ENCODE data around the gene GK.

GK gene

GRCh38 chrX:30652527-30653414 lies 452 bp upstream of the GK start (continued):
- TF ChIP-seq ZNF580 (tag by site-specific recombination; IDR thresholded peaks at IDR 0.05) (0 out of 2 replicates have a peak, but pooled peaks have one; percentile 24), ZNF654 (tag by site-specific recombination; IDR thresholded peaks at IDR 0.05; ENCODE audit: low read depth) (no peak), ZNF114 (tag by site-specific recombination; IDR thresholded peaks at IDR 0.05) (no peak), ZNF555 (tag by site-specific recombination; conservative IDR thresholded peaks at IDR 0.05) (no peak), ZNF211 (tag by site-specific recombination; IDR thresholded peaks at IDR 0.05; ENCODE audit: low read depth) (no peak), PATZ1 (tag by site-specific recombination; IDR thresholded peaks at IDR 0.05) (peak; percentile 60), SCRT1 (tag by site-specific recombination; IDR thresholded peaks at IDR 0.05; ENCODE audit: borderline replicate concordance) (no peak), KLF16 (tag by site-specific recombination; IDR thresholded peaks at IDR 0.05) (peak; percentile 75), ZNF426 (tag by site-specific recombination; IDR thresholded peaks at IDR 0.05) (no peak), BCL11B (tag by site-specific recombination; IDR thresholded peaks at IDR 0.05; ENCODE audit: low read depth) (no peak), SP3 (tag by site-specific recombination; IDR thresholded peaks at IDR 0.05) (peak; percentile 84), ZFP41 (tag by site-specific recombination; IDR thresholded peaks at IDR 0.05; ENCODE audit: borderline replicate concordance) (no peak), PRDM4 (tag by site-specific recombination; IDR thresholded peaks at IDR 0.05) (no peak), ZNF513 (tag by site-specific recombination; IDR thresholded peaks at IDR 0.05) (no peak), ZNF157 (tag by site-specific recombination; IDR thresholded peaks at IDR 0.05) (no peak), ZNF140 (tag by site-specific recombination; IDR thresholded peaks at IDR 0.05) (no peak), KLF17 (tag by site-specific recombination; IDR thresholded peaks at IDR 0.05) (0 out of 2 replicates have a peak, but pooled peaks have one; percentile 49), ZNF692 (tag by site-specific recombination; IDR thresholded peaks at IDR 0.05) (0 out of 2 replicates have a peak, but pooled peaks have one; percentile 37), ZNF292 (tag by site-specific recombination; IDR thresholded peaks at IDR 0.05; ENCODE audit: borderline replicate concordance, low read depth) (no peak), ZNF121 (tag by site-specific recombination; IDR thresholded peaks at IDR 0.05) (no peak), IKZF3 (tag by site-specific recombination; IDR thresholded peaks at IDR 0.05) (0 out of 2 replicates have a peak, but pooled peaks have one; percentile 39), ZNF530 (tag by site-specific recombination; IDR thresholded peaks at IDR 0.05; ENCODE audit: low read depth) (no peak), ZNF560 (tag by site-specific recombination; IDR thresholded peaks at IDR 0.05; ENCODE audit: borderline replicate concordance) (no peak), ZBTB6 (tag by site-specific recombination; IDR thresholded peaks at IDR 0.05) (no peak), ZNF416 (tag by site-specific recombination; IDR thresholded peaks at IDR 0.05) (no peak), ZBTB26 (tag by site-specific recombination; optimal IDR thresholded peaks at IDR 0.05) (peak; percentile 68), PRDM1 (tag by site-specific recombination; IDR thresholded peaks at IDR 0.05) (no peak)

Data from HEK293 (cell line).